Hippocampal formation (tissue), 2 donors: ENCODE data around the gene BSN.
A peak's percentile ranks its signal among the peaks of the same experiment; 100 is the strongest.

Experiments
- DNase-seq, 2 donors: peaks; one replicate each; lab custom pipeline; 2025; lab: John Stamatoyannopoulos, UW

BSN gene

DNA sequence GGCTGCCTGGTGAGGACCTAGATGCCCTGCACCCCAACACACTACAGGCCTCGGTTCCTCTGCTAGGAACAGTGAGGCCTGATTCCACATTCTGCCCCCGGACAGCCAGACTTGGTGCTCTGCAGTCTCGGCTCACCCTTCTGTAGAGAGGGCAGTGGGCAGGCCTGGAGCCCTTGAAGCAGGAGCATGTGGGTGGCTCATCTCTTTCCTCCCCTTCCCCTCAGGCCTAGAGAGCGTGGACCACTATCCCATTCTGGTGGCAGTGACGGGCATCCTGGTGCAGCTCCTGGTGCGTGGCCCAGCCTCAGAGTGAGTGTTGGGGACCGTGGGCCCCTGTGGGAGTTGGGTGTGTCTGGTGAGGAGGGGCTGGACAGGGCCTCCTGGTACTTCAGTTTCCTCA lies 161.9 kb downstream of the BSN start:
- no peak for DNase-seq

DNA sequence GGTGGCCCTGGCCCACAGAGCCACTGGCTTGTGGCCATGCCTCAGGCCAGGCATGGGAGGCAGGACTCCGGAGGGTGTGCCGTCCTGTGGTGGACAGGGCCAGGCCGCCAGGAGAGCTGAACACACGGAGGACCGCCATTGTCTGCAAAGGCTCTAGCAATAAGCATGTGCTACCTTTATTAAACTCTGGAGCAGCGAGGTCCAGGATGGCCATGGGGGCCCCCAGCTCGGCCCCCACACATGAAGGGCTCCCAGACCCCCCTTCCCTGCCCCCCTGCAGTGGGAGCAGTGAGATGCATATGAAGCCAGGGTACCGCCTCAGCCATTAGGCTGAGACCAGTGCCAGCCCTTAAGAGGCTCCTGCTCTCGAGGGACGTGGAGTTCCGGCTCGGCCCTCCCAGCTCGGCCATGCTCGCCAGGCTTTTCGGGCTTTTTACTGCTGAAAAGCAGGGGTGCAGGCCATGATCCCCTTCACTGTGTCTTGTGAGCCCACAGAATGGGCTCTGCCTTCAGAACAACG lies 162.5 kb downstream of the BSN start:
- no peak for DNase-seq

DNA sequence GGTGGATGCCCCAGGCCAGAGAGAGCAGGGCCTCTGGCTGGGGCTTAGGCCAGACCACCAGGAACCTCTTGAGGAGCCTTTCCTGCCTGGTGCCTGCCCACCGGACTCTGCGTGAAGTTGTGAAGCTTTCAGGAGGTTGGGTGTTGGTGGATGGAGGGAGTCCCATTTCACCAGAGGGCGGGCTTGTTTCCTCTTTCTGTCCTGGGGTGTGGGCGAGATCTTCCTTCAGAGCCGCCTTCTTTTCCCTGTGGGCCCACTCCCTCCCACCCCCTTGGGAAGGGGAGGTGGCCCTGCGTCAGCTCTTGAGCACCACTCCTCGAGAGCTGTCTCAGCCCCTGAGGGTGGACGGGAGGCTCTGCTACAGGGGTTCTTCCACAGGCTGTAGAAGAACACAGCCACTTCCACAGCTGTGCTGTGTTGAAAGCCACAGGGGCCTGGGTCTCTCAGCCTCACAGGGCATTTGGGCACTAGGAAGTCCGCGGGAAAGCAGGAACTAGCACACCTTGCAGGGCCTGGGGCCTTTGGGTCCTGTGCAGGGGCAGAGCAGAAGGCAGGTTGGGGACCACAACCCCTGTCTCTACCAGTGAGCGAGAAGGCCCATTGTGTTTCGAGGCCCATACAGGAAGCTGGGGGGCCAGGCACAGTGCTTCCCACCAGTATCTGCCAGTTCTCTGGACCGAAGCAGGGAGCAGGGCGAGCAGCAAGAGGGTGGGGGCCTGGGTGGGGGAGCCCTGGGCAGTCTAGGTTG lies 163.1 kb downstream of the BSN start:
- no peak for DNase-seq

DNA sequence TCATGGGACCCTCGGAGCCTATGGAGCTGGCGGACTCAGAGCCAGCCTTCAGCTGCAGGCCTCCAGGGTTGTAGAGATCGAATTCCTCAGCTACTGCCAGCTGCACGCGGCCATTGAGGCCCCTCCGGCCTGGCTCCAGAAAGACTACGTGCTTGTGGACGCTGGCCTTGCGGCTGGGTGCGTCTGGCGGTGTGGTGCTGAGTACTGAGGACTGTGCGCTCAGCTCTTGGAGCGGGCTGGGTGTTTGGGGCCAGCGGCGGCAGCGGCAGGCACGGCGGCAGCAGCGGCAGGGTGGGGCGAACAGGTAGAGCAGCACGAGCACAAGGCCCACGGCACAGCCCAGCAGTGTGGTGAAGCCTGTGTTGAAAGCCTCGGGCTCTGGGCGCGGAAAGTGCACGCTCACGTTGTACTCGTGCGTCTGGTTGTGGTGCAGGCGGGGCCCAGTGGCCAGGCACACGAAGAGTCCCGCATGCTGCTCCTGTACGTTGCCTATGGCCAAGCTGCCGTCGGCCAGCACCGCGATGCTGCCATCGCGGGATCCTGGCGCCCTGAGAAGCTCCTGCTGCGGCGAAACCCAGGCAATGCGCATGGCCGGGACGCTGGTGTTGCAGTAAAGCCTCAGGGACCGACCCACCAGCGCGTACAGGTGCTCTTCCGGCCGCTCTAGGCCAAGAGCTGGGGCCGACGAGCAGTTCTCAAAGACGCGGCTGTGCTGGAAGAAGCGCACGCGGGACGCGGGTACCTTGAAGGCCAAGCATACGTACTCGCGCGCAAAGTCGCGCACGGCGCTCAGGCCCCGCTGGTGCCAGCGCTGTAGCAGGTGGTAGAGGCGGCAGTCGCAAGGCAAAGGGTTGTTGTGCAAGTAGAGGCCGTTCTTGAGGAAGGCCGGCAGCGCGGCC lies 163.9 kb downstream of the BSN start:
- DNase-seq, result no peak

DNA sequence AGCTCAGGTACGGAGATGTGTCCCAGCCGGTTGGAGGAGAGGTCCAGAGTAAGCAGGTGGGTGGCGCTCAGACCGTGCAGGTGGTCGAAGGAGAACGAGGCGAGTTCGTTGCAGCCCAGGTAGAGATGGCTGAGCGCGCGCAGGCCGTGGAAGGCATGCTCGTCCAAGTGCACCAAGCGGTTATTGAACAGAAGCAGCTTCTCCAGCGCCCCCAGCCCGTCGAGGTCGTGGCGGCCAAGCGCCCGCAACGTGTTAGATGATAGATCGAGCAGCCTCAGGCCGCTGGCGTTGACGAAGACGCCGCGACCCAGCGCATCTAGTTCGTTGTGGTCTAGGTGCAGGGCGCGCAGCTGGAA lies 164.6 kb downstream of the BSN start:
- DNase-seq, result no peak

DNA sequence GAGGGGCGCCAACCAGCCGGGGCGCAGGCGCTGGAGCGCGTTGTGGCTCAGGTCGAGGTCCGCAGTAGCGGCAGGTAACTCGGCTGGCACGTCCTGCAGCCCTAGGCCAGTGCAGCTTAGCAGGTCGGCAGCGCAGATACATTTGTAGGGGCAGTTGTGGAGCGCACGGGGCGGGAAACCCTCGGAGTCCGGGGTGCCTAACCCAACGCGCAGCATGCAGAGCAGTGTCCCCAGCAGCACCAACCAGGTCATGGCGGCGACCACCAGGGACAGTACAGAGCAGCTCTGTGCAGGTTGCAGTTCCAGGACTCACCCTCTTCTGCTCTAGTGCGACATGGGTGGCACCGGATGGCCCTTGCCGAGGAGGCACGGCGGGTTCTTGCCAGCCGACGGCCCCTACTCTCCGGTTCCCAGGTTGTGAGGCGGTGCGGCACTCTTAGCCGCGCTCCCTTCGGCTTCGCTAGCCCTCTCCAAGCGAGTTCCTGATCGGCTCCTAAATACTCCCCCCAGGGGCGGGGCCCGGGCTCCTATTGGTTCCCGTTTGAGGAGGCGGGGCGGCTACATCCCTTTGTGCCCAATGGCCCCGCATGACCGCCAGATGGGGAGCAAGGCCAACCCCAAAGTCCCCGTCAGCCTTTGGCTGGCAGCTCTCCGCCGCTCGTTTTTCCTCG lies 165.1 kb downstream of the BSN start, which contains the start of gene AMIGO3:
Gene AMIGO3 (minus strand): TSS at position 471 of the 671 bp plus-strand sequence. CDS start 219 bp downstream, at position 252.
- DNase-seq, result peak; percentile 89 to 94
